CD4-positive, alpha-beta T cell treated with Interleukin-15 for 4 hours (primary cell): ENCODE data around the gene CHD9NB.

Source experiments
- DNase-seq: peaks from one replicate; pipeline ENCODE4 v3.0.0-alpha.2; 2020; ENCODE audit warnings: low spot score

Gene CHD9NB

DNA sequence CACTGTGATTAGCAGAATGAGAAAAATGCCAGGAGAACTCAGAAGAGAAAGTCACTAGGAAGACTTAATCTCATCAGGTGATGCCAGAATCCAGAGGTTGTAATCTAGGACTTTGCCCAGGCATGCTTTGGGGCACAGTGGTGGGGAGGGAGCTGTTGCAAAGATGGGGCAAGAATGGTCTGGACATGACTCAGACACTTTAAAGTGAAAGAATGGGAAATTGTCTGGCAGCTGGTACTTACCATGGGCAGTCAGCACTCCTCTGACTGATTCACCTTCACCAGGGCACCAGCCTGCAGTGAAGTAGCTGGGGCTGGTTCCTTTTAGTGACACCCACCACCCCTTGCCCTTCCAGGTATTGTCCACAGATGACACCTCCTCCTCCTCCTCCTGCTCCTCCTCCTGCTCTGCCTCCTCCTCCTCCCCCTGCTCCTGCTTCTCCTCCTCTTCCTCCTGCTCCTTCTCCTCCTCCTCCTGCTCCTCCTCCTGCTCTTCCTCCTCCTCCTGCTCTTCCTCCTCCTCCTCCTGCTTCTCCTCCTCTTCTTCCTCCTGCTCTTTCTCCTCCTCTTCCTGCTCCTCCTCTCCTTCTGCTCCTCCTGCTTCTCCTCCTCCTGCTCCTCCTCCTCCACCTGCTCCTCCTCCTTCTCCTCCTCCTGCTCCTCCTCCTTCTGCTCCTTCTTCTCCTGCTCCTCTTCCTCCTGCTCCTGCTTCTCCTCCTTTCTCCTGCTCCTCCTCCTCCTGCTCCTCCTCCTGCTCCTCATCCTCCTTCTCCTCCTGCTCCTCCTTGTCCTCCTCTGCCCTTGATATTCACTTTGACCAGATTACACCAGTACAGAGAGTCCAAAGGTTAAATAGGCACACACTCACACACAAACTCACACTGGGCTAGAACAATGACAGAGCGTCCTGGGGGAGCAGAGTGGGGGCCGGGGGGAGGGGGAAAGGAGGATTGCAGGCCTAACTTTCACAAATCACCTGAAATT, at the start of gene CHD9NB:
Gene CHD9NB (minus strand): TSS at position 379 of the 983 bp plus-strand sequence. CDS start 8,739 bp downstream, outside the sequence.
- no peak for DNase-seq

DNA sequence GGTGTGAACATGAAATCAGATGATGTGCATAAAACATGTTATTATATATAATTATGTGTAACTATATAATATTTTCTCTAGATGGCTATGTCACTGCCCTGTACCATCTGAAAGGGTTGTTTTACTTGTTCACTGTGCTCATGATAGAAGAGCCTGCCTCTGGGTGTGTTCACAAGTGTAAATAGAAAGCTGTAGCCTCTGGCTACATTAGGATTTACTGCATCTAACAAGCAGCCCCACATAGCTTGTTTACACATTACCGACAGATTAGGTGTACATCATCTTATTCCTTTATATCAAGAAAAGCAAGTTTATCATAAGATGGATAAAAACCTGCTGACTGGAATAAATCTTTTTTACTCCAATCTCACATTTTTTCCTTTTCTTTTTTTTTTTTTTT, 48.2 kb upstream of the CHD9NB start:
- DNase-seq, result no peak

DNA sequence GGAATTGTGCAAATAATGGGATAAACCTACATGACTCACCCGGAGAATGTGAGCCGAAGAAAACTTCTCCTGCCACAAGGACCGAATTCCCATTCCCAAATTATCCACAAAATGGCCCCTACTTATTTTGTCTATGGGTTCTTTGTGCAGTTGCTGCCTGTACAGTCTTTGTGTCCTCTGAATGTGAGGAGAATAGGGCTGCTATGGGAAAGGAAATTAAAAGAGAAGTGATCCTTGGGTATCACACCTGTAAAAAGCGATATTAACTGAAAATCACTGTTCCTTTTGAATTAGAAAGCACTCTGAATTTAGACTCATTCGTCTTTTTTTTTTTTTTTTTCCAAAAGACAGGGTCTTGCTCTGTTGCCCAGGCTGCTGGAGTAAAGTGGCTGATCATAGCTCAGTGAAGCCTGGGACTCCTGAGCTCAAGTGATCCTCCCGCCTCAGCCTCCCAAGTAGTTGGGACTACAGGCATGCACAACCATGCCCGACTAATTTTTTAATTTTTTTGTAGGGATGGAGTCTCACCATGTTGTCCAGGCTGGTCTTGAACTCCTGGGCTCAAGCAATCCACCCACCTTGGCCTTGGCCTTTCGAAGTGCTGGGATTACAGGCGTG, 47.5 kb upstream of the CHD9NB start:
- no peak for DNase-seq

DNA sequence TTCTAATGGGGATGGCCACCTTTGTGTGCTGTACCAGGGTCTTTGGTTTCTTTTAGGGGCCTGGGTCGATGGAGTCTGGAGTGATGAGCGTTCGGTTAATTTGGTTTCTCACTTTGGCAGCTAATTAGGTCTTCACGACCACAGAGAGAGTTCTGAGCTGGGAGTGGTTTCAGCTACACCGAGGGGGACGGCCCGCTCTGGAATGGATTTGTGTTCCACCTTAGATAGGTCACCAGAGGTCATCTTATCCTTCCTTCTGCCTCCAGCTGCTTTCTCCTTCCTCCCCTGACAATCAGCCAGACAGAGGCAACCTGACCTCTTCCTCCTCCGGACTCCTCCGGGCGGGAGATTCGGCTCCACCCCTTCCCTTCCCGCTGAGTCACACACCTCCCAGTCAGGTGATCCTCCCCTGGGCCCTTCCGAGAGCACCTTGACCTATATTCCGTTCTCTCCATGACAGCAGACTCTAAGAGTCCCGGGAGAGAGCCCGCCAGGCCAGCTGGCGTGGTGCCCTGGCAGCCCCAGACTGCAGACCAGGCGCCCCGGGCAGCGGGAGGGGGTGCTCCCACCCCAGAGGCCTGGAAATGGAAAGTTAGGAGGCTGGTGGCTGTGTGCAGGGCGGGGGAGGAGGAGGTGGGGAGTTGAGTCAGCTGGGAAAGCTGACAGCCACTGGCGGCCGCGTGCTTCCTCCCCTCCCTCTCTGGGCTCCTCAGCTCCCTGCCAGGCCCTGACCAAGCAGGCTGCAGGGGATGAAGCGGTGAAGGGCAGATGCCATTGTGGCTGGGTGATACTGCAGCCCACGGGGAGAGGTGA, 46.8 kb upstream of the CHD9NB start:
- peak; percentile 56 for DNase-seq

DNA sequence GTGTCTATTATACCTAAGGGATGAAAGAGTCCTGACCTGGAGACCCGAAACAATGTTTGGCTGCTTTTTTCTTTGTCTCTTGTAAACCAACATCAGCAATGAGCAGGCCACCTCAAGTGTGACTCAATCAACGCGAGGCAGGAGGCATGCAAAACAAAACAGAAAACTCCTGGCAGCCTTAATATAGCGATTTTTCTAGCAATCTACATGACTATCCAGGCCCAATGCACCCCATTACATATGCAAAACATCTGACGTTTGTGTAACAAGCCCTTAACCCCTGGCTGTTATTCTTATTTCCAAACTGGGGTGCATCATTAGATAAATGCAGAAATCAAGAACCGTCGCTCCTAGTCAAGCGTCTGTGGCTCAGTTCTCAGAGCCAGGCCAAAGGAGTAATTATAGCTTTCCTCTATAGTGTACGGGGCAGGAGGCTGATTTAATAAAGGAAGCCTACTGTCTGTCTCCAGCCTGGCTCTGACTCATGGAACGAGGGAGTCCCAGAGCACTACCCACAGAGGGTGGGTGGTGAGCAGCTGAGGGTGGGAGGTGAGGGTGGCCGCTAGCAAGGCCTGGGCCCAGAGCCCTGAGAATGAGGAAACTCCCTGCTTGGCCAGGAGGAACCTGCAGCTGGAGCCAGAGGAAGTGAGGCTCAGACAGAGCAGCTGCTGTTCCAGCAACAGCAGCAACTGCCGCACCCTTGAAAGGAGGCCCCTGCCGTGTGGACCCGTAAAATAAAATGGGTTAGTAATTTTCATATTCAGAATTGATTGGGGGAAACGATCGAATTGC, 46.0 kb upstream of the CHD9NB start:
- DNase-seq, result peak; percentile 53

DNA sequence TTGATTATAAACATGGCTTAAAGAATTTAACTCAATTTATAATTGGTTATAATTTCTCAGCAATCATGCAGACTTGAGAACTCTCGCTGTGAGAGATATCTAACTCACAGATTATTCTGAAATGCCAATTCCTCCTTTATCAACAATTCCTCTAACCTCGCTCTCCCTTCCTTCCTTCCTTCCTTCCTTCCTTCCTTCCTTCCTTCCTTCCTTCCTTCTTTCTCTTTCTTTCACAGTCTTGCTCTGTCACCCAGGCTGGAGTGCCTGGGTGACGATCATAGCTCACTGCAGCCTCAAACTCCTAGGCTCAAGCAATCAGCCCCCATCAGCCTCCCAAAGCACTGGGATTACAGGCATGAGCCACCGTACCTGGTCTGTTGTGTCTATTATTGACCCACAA, 44.5 kb upstream of the CHD9NB start:
- DNase-seq, result no peak

DNA sequence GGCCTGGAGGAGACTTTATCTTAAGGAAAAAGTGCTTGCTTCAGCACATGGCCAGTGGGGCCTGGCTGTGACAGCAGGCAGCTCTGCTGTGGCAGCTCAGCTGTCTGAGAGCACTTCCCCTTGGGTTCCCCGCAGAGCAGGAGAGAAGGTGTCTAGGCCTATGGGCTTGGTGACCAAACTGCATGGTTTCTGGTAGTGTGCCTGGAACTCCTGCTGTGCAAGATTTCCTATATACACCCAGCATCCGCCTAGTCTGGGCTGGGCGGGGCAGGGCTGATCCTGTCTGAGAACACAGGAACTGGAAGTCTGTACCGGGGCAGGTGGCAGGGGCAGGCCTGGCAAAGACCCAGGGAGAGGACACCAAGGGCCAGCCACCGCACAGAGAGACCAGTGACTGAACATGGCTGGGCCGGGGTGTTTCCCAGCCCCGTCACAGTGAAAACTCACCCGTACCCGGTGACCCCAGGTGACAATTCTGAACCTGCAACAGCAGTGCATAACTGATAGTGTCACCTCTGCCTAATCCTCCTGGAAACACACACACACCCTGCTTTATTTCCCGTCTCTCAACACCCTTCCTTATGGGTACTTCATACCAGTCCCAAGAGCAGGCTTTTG, 41.4 kb upstream of the CHD9NB start:
- DNase-seq, result peak; percentile 31

- no peak for DNase-seq
Measured at GRCh38 chr16:53093162-53093744, 40.6 kb upstream of the CHD9NB start.

DNA sequence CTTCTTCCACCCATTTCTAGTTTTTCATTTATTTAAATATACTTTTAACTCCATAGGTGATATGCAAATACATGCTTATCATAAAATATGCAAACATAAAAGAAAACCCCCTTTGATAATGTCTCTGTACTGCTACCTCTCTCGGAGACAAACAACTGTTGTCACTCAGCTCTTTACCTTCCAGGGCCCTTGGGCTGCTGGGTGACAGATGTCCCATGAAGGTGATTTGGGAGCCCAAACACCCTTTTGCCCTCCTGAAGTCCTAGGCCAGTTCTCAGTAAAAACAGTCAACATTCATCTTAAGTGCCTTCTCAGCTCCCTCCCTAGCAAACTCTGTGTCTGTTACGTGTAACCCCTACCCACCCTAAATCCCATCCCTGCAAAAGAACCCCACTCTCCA, 39.6 kb upstream of the CHD9NB start:
- no peak for DNase-seq

- peak; percentile 7 for DNase-seq
Measured at GRCh38 chr16:53091466-53092211, 38.9 kb upstream of the CHD9NB start.

GRCh38 chr16:53090591-53091411, 38.1 kb upstream of the CHD9NB start:
- no peak for DNase-seq

GRCh38 chr16:53090286-53090590, 37.5 kb upstream of the CHD9NB start:
- DNase-seq, result no peak

- DNase-seq, result no peak
Measured at GRCh38 chr16:53089434-53090285, 37.0 kb upstream of the CHD9NB start.

GRCh38 chr16:53087101-53087500, 34.4 kb upstream of the CHD9NB start:
- DNase-seq, result no peak

DNA sequence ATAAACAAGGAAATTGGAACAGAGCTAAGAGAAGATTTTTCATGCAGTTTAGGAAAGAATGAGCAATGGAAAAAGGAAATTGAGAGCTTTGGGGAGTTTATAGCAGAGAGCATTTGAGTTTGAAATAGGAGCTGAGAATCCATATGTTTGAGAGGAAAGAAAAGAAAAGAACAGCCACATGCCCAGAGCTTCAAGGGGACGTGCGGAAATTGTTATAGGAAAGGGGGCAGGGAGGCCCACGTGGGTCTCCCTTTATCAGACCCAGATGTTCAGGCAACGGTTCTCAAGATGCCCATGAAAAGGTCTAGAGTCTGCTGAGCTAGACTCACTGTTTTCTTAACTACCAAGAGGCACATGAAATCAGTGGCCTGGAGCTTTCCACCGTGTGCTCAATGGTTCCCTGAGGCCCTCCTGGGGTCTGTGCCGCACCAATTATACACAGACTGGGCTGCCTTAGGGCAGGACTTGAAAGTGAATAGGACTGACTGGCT, 33.3 kb upstream of the CHD9NB start:
- no peak for DNase-seq

DNA sequence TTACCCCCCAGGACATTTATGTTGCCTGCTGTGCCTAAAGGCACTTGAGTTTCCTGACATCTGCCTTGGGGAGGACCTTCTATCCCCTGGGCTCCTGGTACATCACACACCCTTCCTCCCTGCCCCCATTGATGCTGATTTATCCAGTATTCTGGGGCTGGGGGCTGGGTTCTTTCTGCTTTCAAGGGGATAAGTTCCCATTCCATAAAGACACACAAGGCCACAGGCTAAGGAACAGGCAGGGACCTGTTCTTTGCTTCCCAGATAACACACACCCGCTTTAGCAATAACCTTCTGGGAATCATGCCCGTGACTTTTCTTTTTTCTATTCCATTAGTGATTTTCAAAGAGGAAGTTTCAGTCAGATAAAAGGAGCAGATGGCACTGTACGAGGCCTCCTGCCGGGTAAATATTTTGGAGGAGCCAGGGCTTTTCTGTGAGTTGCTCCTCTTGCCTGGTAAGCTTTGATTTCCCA, 32.7 kb upstream of the CHD9NB start:
- no peak for DNase-seq

DNA sequence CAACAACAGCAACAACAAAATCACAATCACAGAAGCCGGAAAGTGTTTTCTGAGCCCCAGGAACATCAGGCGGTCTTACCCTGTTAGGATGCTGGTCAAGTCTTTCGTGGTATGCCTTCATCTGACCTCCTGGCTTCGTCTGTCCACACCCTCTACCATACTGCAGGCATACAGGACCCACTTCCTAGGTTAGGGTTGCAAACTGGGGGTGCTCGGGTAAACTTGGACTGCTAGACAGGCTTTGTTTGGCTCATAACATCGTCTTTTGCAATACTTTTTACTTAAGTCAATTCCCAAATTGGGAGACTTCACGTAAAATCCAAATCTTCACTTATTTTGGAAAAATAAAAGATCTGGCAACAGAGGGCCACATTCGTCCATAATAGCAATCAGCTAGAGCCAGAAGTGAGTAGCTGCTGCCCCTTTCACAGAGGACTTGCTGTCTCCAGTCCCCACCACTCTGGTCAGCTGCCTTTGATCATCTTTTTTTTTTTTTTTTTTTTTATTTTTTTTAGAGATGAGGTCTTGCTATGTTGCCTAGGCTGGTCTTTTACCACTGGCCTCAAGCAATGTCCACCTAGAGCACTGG, 32.1 kb upstream of the CHD9NB start:
- DNase-seq, result no peak

DNA sequence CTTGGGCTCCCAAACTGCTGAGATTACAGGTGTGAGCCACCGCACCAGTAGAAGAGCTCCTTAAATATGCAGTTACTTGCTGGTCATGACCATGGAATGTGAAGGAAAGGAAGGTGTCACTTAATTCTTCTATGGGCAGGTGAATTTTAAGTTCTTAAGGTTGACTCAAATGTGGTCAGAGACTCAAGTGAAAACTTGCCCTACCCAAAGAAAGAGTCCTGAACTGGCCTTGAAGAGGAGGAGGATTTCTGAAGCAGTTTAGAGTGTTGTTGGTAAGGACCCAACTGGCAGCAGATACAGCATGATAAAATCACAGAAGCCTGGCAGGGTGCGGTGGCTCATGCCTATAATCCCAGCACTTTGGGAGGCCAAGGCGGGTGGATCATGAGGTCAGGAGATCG, 31.4 kb upstream of the CHD9NB start:
- no peak for DNase-seq
